B cell (primary cell): ENCODE data around the gene FRMPD1. TPM values are rescaled to one million over a fixed set of nuclear protein-coding genes. Genes with fewer than 3 reads are reported as not detected.
"Not testable (repeated sequence)": the region's sequence is repeated elsewhere in the genome, so short reads cannot be mapped to it uniquely, and the experiment has no call there.

Experiments used
- ATAC-seq: fragments of 200-7000 bp; cut with Tn5 transposase; one replicate; pipeline ENCODE4 v1.10.0; 2021; ENCODE audit warnings: low read depth, mild to moderate bottlenecking, moderate number of reproducible peaks, moderate library complexity
- CTCF ChIA-PET: fragments of 350-600 bp; sonication (Branson Sonifier 250); formaldehyde crosslinking; loops from one replicate; lab custom pipeline; 2021; ENCODE audit warnings: antibody characterized with exemption, inconsistent platforms; lab: Charles Lee
- POLR2A ChIA-PET: fragments of 350-600 bp; sonication (Branson Sonifier 250); formaldehyde crosslinking; loops from one replicate; lab custom pipeline; 2021; ENCODE audit warnings: antibody characterized with exemption; lab: Charles Lee
- DNase-seq: peaks from one replicate; pipeline ENCODE4 v3.0.0; 2013
- H2AFZ ChIP-seq: 2 replicates; pipeline ENCODE4 v1.6.1; 2012; ENCODE audit warnings: mild to moderate bottlenecking, low read depth, low read length; ENCODE audit not compliant: insufficient read depth, poor library complexity, severe bottlenecking
- H3K27ac ChIP-seq, 2 donors: 1 replicate in 1 of 2; 2 replicates in 1 of 2; pipeline ENCODE4 v1.5.1; 2012 to 2013; ENCODE audit warnings: low read length in 2 of 2, mild to moderate bottlenecking in 2 of 2, moderate library complexity in 1 of 2
- H3K27me3 ChIP-seq, 4 experiments: fragments of 200-600 bp in 1 of 4; sonication (generic) in 1 of 4; replicated peaks in 1 of 4; 1 replicate in 2 of 4; 2 replicates in 2 of 4; pipeline versions ENCODE4 v1.6.1 to v1.7.0; 2013 to 2016; ENCODE audit warnings: low read length in 3 of 4, mild to moderate bottlenecking in 2 of 4, mixed read lengths in 1 of 4, moderate library complexity in 1 of 4; ENCODE audit not compliant: insufficient read depth in 4 of 4, control insufficient read depth in 3 of 4; ENCODE audit errors: control extremely low read depth in 1 of 4
- H3K36me3 ChIP-seq, 2 experiments: replicated peaks in 1 of 2; 1 replicate in 1 of 2; 2 replicates in 1 of 2; pipeline versions ENCODE4 v1.6.1 to v1.7.1; 2013; ENCODE audit warnings: low read length in 1 of 2; ENCODE audit not compliant: insufficient read depth in 2 of 2, control insufficient read depth in 1 of 2; ENCODE audit errors: control extremely low read depth in 1 of 2, extremely low read depth in 1 of 2
- H3K4me1 ChIP-seq, 2 donors: fragments of 200-600 bp in 1 of 2; sonication (generic) in 1 of 2; 1 replicate in 1 of 2; 2 replicates in 1 of 2; pipeline versions ENCODE4 v1.5.1 to v1.6.1; 2013 to 2017; ENCODE audit warnings: low read length in 2 of 2; ENCODE audit not compliant: control insufficient read depth in 2 of 2, insufficient read depth in 2 of 2
- H3K4me2 ChIP-seq: replicated peaks from 2 replicates; pipeline ENCODE3; 2012; ENCODE audit warnings: mild to moderate bottlenecking, low read depth, low read length; ENCODE audit not compliant: poor library complexity, severe bottlenecking
- H3K4me3 ChIP-seq, 5 experiments: fragments of 200-600 bp in 1 of 5; sonication (generic) in 1 of 5; 1 replicate in 3 of 5; 2 replicates in 2 of 5; pipeline versions ENCODE4 v1.5.1 to v1.7.0; 2011 to 2016; ENCODE audit warnings: low read length in 4 of 5, mild to moderate bottlenecking in 4 of 5, low read depth in 2 of 5, control low read depth in 1 of 5, moderate library complexity in 1 of 5; ENCODE audit not compliant: insufficient read depth in 1 of 5; ENCODE audit errors: control extremely low read depth in 1 of 5, extremely low read depth in 1 of 5
- H3K79me2 ChIP-seq: fragments of 200-600 bp; sonication (generic); one replicate; pipeline ENCODE4 v1.6.0; 2016; ENCODE audit warnings: low read length; ENCODE audit not compliant: control insufficient read depth, insufficient read depth
- H3K9ac ChIP-seq: fragments of 200-600 bp; sonication (generic); 2 replicates; pipeline ENCODE4 v1.6.1; 2017; ENCODE audit warnings: mild to moderate bottlenecking, low read length, moderate library complexity
- H3K9me3 ChIP-seq, 3 donors: one replicate each; pipeline versions ENCODE4 v1.6.1 to v1.7.1; 2013; ENCODE audit warnings: low read length in 2 of 3; ENCODE audit not compliant: control insufficient read depth in 2 of 3, insufficient read depth in 1 of 3; ENCODE audit errors: control extremely low read depth in 1 of 3
- H4K20me1 ChIP-seq: 2 replicates; pipeline ENCODE4 v1.6.0; 2012; ENCODE audit warnings: mild to moderate bottlenecking, low read length; ENCODE audit not compliant: insufficient read depth, control insufficient read depth, poor library complexity, severe bottlenecking
- H3K27ac Mint-ChIP-seq: one replicate; pipeline ENCODE4 v1.8.0; 2021; ENCODE audit warnings: mixed read lengths
- H3K27me3 Mint-ChIP-seq: one replicate; pipeline ENCODE4 v1.8.0; 2021; ENCODE audit warnings: mixed read lengths
- H3K4me1 Mint-ChIP-seq: one replicate; pipeline ENCODE4 v1.8.0; 2021; ENCODE audit warnings: mixed read lengths
- H3K4me3 Mint-ChIP-seq: one replicate; pipeline ENCODE4 v1.8.0; 2021; ENCODE audit warnings: mixed read lengths
- H3K9me3 Mint-ChIP-seq: one replicate; pipeline ENCODE4 v1.8.0; 2022; ENCODE audit warnings: mixed read lengths; ENCODE audit not compliant: insufficient read depth
- EZH2 ChIP-seq: IDR thresholded peaks from 2 replicates; pipeline ENCODE4 v1.6.1; 2012; ENCODE audit warnings: borderline replicate concordance, low read depth, mild to moderate bottlenecking, moderate library complexity, low read length; ENCODE audit not compliant: insufficient read depth, poor library complexity, severe bottlenecking
- WGBS: methylation state at CpG from one replicate; pipeline ENCODE4 v1.1.5; 2013; ENCODE audit warnings: missing lambda C conversion rate; ENCODE audit not compliant: insufficient coverage; 5-methylcytosine and 5-hydroxymethylcytosine counted together
- intact Hi-C: fragments of 100-400 bp; cut with micrococcal nuclease; formaldehyde crosslinking; loops from one replicate; pipeline ENCODE4 v1.10.0; 2022
- polyA plus RNA-seq: library from polyadenylated mRNA; depleted of rRNA; stranded (reverse); fragments of >200 nt; gene quantifications from 2 replicates; pipeline ENCODE4 v1.2.3, GENCODE V29; 2012
- total RNA-seq, 2 donors: library from RNA; stranded (reverse); fragments of 120-200 nt in 1 of 2; gene quantifications; 1 replicate in 1 of 2; 2 replicates in 1 of 2; pipeline versions ENCODE4 v1.2.3 to v1.2.4, GENCODE V29; 2013 to 2022
- TF ChIP-seq, protein P1 (sequence below): fragments of 200-600 bp; IDR thresholded peaks from one replicate; pipeline ENCODE4 v1.8.0; 2022; ENCODE audit warnings: antibody characterized with exemption, mild to moderate bottlenecking

Gene FRMPD1
- total and polyA plus RNA-seq, 2 donors (not counting 1 experiment from before 2014, with no cell fraction given) = 0.05 TPM; not detected in 1

- no peak overlapping the region for H3K27ac ChIP-seq
- no peaks in the 10 kb centered on the region for H3K4me1 ChIP-seq
- TF ChIP-seq EZH2 = no peak
- TF ChIP-seq, protein P1, sequence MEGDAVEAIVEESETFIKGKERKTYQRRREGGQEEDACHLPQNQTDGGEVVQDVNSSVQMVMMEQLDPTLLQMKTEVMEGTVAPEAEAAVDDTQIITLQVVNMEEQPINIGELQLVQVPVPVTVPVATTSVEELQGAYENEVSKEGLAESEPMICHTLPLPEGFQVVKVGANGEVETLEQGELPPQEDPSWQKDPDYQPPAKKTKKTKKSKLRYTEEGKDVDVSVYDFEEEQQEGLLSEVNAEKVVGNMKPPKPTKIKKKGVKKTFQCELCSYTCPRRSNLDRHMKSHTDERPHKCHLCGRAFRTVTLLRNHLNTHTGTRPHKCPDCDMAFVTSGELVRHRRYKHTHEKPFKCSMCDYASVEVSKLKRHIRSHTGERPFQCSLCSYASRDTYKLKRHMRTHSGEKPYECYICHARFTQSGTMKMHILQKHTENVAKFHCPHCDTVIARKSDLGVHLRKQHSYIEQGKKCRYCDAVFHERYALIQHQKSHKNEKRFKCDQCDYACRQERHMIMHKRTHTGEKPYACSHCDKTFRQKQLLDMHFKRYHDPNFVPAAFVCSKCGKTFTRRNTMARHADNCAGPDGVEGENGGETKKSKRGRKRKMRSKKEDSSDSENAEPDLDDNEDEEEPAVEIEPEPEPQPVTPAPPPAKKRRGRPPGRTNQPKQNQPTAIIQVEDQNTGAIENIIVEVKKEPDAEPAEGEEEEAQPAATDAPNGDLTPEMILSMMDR = no peak
- Mint-ChIP-seq H3K4me3 (no peak overlapping the region), H3K9me3 (no peaks in the 10 kb centered on the region), H3K27ac (no peak overlapping the region), H3K27me3 (no peaks in the 10 kb centered on the region), H3K4me1 (peaks cover 2% of the 10 kb centered on the region)
- H4K20me1 ChIP-seq = no peaks in the 10 kb centered on the region
- no peak overlapping the region for H3K4me2 ChIP-seq
- WGBS = 96% methylated on average over 5 of the region's 7 CpGs
- no peaks in the 10 kb centered on the region for H3K9me3 ChIP-seq
- no peaks in the 10 kb centered on the region for H3K79me2 ChIP-seq
- ATAC-seq (no peak), DNase-seq (no peak)
- H3K9ac ChIP-seq = no peak overlapping the region
- H2AFZ ChIP-seq = no peak overlapping the region
- no peak overlapping the region for H3K4me3 ChIP-seq
- ChIA-PET POLR2A (interaction anchor here (0.6 kb wide), 1 partner anchor 59 kb away, joined by 4 read pairs; no protein-coding TSS in a partner anchor), CTCF (interaction anchor here (1.3 kb wide), 1 partner anchor 10 kb away, joined by 3 read pairs; no protein-coding TSS in a partner anchor)
- intact Hi-C loops = no loop called here
- no peaks in the 10 kb centered on the region for H3K27me3 ChIP-seq
- peaks cover 0 to 11% of the 10 kb centered on the region in 2 experiments for H3K36me3 ChIP-seq
Observed at GRCh38 chr9:37760416-37761161, 109.8 kb downstream of the FRMPD1 start.

GRCh38 chr9:37761511-37761910, 110.8 kb downstream of the FRMPD1 start:
- CTCF ChIA-PET = interaction anchor here (1.3 kb wide), 1 partner anchor 11 kb away, joined by 3 read pairs; no protein-coding TSS in a partner anchor
- no peak for ATAC-seq
- TF ChIP-seq, protein P1 = no peak
- TF ChIP-seq EZH2 = no peak

DNA sequence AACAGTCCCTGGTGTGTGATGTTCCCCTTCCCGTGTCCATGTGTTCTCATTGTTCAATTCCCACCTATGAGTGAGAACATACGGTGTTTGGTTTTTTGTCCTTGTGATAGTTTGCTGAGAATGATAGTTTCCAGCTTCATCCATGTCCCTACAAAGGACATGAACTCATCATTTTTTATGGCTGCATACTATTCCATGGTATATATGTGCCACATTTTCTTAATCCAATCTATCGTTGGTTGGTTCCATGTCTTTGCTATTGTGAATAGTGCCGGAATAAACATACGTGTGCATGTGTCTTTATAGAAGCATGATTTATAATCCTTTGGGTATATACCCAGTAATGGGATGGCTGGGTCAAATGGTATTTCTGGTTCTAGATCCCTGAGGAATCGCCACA, 114.5 kb downstream of the FRMPD1 start:
- H3K4me3 Mint-ChIP-seq, POLR2A ChIA-PET, ATAC-seq, CTCF ChIA-PET, H3K4me3 ChIP-seq, H3K27me3 ChIP-seq, H3K9ac ChIP-seq, H2AFZ ChIP-seq, H3K27ac Mint-ChIP-seq, H3K4me2 ChIP-seq, H3K4me1 Mint-ChIP-seq, H4K20me1 ChIP-seq, H3K27ac ChIP-seq, H3K27me3 Mint-ChIP-seq, H3K4me1 ChIP-seq, H3K9me3 Mint-ChIP-seq, intact Hi-C loops, H3K9me3 ChIP-seq, H3K79me2 ChIP-seq, DNase-seq: not testable (repeated sequence)
- H3K36me3 ChIP-seq = peaks cover 0 to 21% of the 10 kb centered on the region in 2 experiments
- WGBS = no CpG with 5 or more reads among the region's 6 CpGs

More at GRCh38 chr9:37761511-37761910, 110.8 kb downstream of the FRMPD1 start:
- intact Hi-C loops = no loop called here
- H3K4me3 Mint-ChIP-seq = no peak overlapping the region
- Histone ChIP-seq H3K27me3 (no peaks in the 10 kb centered on the region), H2AFZ (no peak overlapping the region), H3K4me1 (no peaks in the 10 kb centered on the region), H3K9me3 (no peaks in the 10 kb centered on the region), H3K79me2 (no peaks in the 10 kb centered on the region), H3K36me3 (peaks cover 0 to 11% of the 10 kb centered on the region in 2 experiments), H3K27ac (no peak overlapping the region), H3K4me2 (no peak overlapping the region), H3K9ac (no peak overlapping the region), H3K4me3 (no peak overlapping the region), H4K20me1 (no peaks in the 10 kb centered on the region)
- no peaks in the 10 kb centered on the region for H3K27me3 Mint-ChIP-seq
- H3K9me3 Mint-ChIP-seq = no peaks in the 10 kb centered on the region
- POLR2A ChIA-PET = no interaction called here
- H3K4me1 Mint-ChIP-seq = peaks cover 1% of the 10 kb centered on the region
- no peak for DNase-seq
- WGBS = 100% methylated on average over 2 of the region's 3 CpGs
- H3K27ac Mint-ChIP-seq = no peak overlapping the region
